Panc1 (cell line): ENCODE measurements around the gene AMOTL1.

Experiments
- POLR2AphosphoS5 ChIP-seq: IDR thresholded peaks from 2 replicates; pipeline ENCODE4 v1.6.1; 2012; ENCODE audit warnings: mild to moderate bottlenecking, low read depth, low read length, moderate library complexity
- SIN3A ChIP-seq: IDR thresholded peaks from 2 replicates; pipeline ENCODE4 v1.6.1; 2012; ENCODE audit warnings: low read depth, mild to moderate bottlenecking, low read length, moderate library complexity, borderline replicate concordance; ENCODE audit not compliant: insufficient read depth
- TCF7L2 ChIP-seq: IDR thresholded peaks from 2 replicates; pipeline ENCODE4 v1.6.1; 2011; ENCODE audit warnings: mild to moderate bottlenecking, low read depth, low read length, inconsistent platforms
- TF ChIP-seq, protein P1 (sequence below): fragments of 450-650 bp; IDR thresholded peaks from 2 replicates; pipeline ENCODE4 v1.5.1; 2017; ENCODE audit warnings: mild to moderate bottlenecking
- TF ChIP-seq, protein P2 (sequence below), 2 experiments: IDR thresholded peaks; 2 replicates each; pipeline ENCODE4 v1.6.1; 2011 to 2012; ENCODE audit warnings: low read depth in 2 of 2, control low read depth in 1 of 2, low read length in 1 of 2, mild to moderate bottlenecking in 1 of 2, moderate library complexity in 1 of 2; ENCODE audit not compliant: insufficient read depth in 1 of 2

DNA sequence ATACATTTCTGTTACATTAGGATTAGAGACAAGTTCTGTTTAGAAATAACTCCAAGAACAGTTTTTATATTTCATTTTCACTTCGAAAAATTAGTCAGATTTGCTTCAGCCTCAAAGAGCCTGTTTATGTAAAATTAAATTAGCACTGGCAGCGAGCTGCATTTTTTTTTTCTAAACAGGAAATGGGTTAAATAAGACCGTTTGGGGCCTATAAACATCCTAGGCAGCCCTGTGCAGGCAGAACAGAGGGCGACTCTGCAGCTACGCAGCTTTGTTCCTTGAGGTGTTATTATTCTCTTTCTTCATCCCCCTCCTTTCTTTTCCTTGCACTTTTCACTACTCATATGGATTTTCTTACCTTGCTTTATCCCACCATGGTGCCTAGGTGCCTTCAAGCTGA, 156.5 kb downstream of the AMOTL1 start:
- TF ChIP-seq, protein P1, sequence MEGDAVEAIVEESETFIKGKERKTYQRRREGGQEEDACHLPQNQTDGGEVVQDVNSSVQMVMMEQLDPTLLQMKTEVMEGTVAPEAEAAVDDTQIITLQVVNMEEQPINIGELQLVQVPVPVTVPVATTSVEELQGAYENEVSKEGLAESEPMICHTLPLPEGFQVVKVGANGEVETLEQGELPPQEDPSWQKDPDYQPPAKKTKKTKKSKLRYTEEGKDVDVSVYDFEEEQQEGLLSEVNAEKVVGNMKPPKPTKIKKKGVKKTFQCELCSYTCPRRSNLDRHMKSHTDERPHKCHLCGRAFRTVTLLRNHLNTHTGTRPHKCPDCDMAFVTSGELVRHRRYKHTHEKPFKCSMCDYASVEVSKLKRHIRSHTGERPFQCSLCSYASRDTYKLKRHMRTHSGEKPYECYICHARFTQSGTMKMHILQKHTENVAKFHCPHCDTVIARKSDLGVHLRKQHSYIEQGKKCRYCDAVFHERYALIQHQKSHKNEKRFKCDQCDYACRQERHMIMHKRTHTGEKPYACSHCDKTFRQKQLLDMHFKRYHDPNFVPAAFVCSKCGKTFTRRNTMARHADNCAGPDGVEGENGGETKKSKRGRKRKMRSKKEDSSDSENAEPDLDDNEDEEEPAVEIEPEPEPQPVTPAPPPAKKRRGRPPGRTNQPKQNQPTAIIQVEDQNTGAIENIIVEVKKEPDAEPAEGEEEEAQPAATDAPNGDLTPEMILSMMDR: no peak
- no peak for TF ChIP-seq POLR2AphosphoS5
- TF ChIP-seq, protein P2, sequence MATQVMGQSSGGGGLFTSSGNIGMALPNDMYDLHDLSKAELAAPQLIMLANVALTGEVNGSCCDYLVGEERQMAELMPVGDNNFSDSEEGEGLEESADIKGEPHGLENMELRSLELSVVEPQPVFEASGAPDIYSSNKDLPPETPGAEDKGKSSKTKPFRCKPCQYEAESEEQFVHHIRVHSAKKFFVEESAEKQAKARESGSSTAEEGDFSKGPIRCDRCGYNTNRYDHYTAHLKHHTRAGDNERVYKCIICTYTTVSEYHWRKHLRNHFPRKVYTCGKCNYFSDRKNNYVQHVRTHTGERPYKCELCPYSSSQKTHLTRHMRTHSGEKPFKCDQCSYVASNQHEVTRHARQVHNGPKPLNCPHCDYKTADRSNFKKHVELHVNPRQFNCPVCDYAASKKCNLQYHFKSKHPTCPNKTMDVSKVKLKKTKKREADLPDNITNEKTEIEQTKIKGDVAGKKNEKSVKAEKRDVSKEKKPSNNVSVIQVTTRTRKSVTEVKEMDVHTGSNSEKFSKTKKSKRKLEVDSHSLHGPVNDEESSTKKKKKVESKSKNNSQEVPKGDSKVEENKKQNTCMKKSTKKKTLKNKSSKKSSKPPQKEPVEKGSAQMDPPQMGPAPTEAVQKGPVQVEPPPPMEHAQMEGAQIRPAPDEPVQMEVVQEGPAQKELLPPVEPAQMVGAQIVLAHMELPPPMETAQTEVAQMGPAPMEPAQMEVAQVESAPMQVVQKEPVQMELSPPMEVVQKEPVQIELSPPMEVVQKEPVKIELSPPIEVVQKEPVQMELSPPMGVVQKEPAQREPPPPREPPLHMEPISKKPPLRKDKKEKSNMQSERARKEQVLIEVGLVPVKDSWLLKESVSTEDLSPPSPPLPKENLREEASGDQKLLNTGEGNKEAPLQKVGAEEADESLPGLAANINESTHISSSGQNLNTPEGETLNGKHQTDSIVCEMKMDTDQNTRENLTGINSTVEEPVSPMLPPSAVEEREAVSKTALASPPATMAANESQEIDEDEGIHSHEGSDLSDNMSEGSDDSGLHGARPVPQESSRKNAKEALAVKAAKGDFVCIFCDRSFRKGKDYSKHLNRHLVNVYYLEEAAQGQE (IDR thresholded peaks at IDR 0.05; ENCODE audit: insufficient read depth in 1 of 2, low read depth in 2 of 2, low read length in 1 of 2): no peak
- TF ChIP-seq SIN3A: no peak
- no peak for TF ChIP-seq TCF7L2
